ENCODE data around the gene USP10.

- TF ChIP-seq CTCF (IDR thresholded peaks at IDR 0.05) = no peak
- no peak for TF ChIP-seq POLR2A (IDR thresholded peaks at IDR 0.05)
- TF ChIP-seq POLR2AphosphoS5 (IDR thresholded peaks at IDR 0.05) = no peak
Measured at GRCh38 chr16:84759061-84759460, 59.3 kb downstream of the USP10 start.

Data from transverse colon (tissue), 4 donors.